HEK293 (cell line): ENCODE measurements around the gene KCNK17.

Experiments
- CTCF ChIA-PET: fragments of 350-600 bp; formaldehyde crosslinking; extraction: SDS; loops from one replicate; lab custom pipeline; 2021; ENCODE audit warnings: antibody characterized with exemption; lab: Yijun Ruan, JAX
- POLR2A ChIA-PET: fragments of 300-600 bp; formaldehyde crosslinking; extraction: SDS; loops from one replicate; lab custom pipeline; 2020; ENCODE audit warnings: antibody characterized with exemption, inconsistent platforms; lab: Yijun Ruan, JAX
- H3K27ac ChIP-seq: fragments of 200-500 bp; sonication (Bioruptor generic); 2 replicates; pipeline ENCODE4 v1.5.1; 2014; ENCODE audit warnings: low read depth, low read length, control low read depth, inconsistent platforms; ENCODE audit errors: extremely low read depth
- H3K36me3 ChIP-seq, 2 experiments: fragments of 200-500 bp in 1 of 2; sonication (Bioruptor generic) in 1 of 2; 1 replicate in 1 of 2; 2 replicates in 1 of 2; pipeline ENCODE4 v1.5.1; 2014 to 2017; ENCODE audit warnings: inconsistent platforms in 2 of 2, low read length in 2 of 2; ENCODE audit not compliant: control insufficient read depth in 2 of 2, insufficient read depth in 1 of 2
- H3K4me1 ChIP-seq: fragments of 200-500 bp; sonication (Bioruptor generic); 2 replicates; pipeline ENCODE4 v1.5.1; 2014; ENCODE audit warnings: mild to moderate bottlenecking, low read length, inconsistent platforms; ENCODE audit not compliant: control insufficient read depth, insufficient read depth
- H3K4me3 ChIP-seq: 2 replicates; pipeline ENCODE4 v1.5.1; 2011; ENCODE audit warnings: low read depth, mild to moderate bottlenecking, control low read depth, low read length, moderate library complexity
- H3K9me3 ChIP-seq: fragments of 200-500 bp; sonication (Bioruptor generic); 2 replicates; pipeline ENCODE4 v1.5.1; 2014; ENCODE audit warnings: low read depth, low read length, inconsistent platforms; ENCODE audit not compliant: control insufficient read depth, insufficient read depth
- BCL11B ChIP-seq: fragments of 450-650 bp; formaldehyde crosslinking; IDR thresholded peaks from 2 replicates; pipeline ENCODE4 v1.5.1; 2016; ENCODE audit warnings: low read depth, missing biosample characterization, missing genetic modification characterization
- KLF16 ChIP-seq: fragments of 450-650 bp; formaldehyde crosslinking; IDR thresholded peaks from 2 replicates; pipeline ENCODE4 v1.5.1; 2017; ENCODE audit warnings: missing biosample characterization, missing genetic modification characterization
- ZBTB17 ChIP-seq: fragments of 450-650 bp; formaldehyde crosslinking; IDR thresholded peaks from 2 replicates; pipeline ENCODE4 v1.5.1; 2016; ENCODE audit warnings: missing biosample characterization, missing genetic modification characterization
- ZNF10 ChIP-seq: fragments of 450-650 bp; formaldehyde crosslinking; IDR thresholded peaks from 2 replicates; pipeline ENCODE4 v1.5.1; 2017; ENCODE audit warnings: missing biosample characterization, missing genetic modification characterization
- ZNF121 ChIP-seq: fragments of 450-650 bp; formaldehyde crosslinking; IDR thresholded peaks from 2 replicates; pipeline ENCODE4 v1.5.1; 2016; ENCODE audit warnings: missing biosample characterization, missing genetic modification characterization
- ZNF133 ChIP-seq: fragments of 450-650 bp; formaldehyde crosslinking; IDR thresholded peaks from 2 replicates; pipeline ENCODE4 v1.5.1; 2016; ENCODE audit warnings: missing biosample characterization, missing genetic modification characterization
- ZNF146 ChIP-seq: fragments of 450-650 bp; formaldehyde crosslinking; IDR thresholded peaks from 2 replicates; pipeline ENCODE4 v1.5.1; 2016; ENCODE audit warnings: missing biosample characterization, missing genetic modification characterization
- ZNF211 ChIP-seq: fragments of 450-650 bp; formaldehyde crosslinking; IDR thresholded peaks from 2 replicates; pipeline ENCODE4 v1.5.1; 2016; ENCODE audit warnings: low read depth, missing biosample characterization, missing genetic modification characterization
- ZNF274 ChIP-seq, 2 experiments: fragments of 200-500 bp in 1 of 2; fragments of 450-650 bp in 1 of 2; sonication (Bioruptor generic) in 1 of 2; formaldehyde crosslinking in 1 of 2; IDR thresholded peaks; 2 replicates each; pipeline versions ENCODE4 v1.5.1 to v1.6.1; 2014 to 2016; ENCODE audit warnings: borderline replicate concordance in 1 of 2, inconsistent platforms in 1 of 2, low read length in 1 of 2, missing biosample characterization in 1 of 2, missing genetic modification characterization in 1 of 2
- ZNF394 ChIP-seq: fragments of 450-650 bp; formaldehyde crosslinking; IDR thresholded peaks from 2 replicates; pipeline ENCODE4 v1.5.1; 2016; ENCODE audit warnings: missing biosample characterization, missing genetic modification characterization, mild to moderate bottlenecking, moderate library complexity, borderline replicate concordance
- ZNF558 ChIP-seq: fragments of 450-650 bp; formaldehyde crosslinking; IDR thresholded peaks from 2 replicates; pipeline ENCODE4 v1.5.1; 2016; ENCODE audit warnings: missing biosample characterization, missing genetic modification characterization
- ZNF623 ChIP-seq: fragments of 450-650 bp; formaldehyde crosslinking; IDR thresholded peaks from 2 replicates; pipeline ENCODE4 v1.5.1; 2016; ENCODE audit warnings: missing biosample characterization, missing genetic modification characterization
- ZNF777 ChIP-seq: fragments of 450-650 bp; formaldehyde crosslinking; IDR thresholded peaks from 2 replicates; pipeline ENCODE4 v1.5.1; 2017; ENCODE audit warnings: missing biosample characterization, missing genetic modification characterization, borderline replicate concordance
- ZSCAN30 ChIP-seq: fragments of 450-650 bp; IDR thresholded peaks from 2 replicates; pipeline ENCODE4 v1.5.1; 2018; ENCODE audit warnings: missing biosample characterization, mild to moderate bottlenecking, missing genetic modification characterization, moderate library complexity
- TF ChIP-seq, protein P1 (sequence below): fragments of 450-650 bp; formaldehyde crosslinking; IDR thresholded peaks from 2 replicates; pipeline ENCODE4 v1.5.1; 2016; ENCODE audit warnings: missing biosample characterization, missing genetic modification characterization
- TF ChIP-seq, protein P2 (sequence below): fragments of 450-650 bp; formaldehyde crosslinking; IDR thresholded peaks from 2 replicates; pipeline ENCODE4 v1.5.1; 2016; ENCODE audit warnings: missing biosample characterization, missing genetic modification characterization
- TF ChIP-seq, protein P3 (sequence below): fragments of 450-650 bp; formaldehyde crosslinking; IDR thresholded peaks from 2 replicates; pipeline ENCODE4 v1.5.1; 2017; ENCODE audit warnings: missing biosample characterization, missing genetic modification characterization
- TF ChIP-seq, protein P4 (sequence below): fragments of 450-650 bp; formaldehyde crosslinking; IDR thresholded peaks from 2 replicates; pipeline ENCODE4 v1.5.1; 2016; ENCODE audit warnings: missing biosample characterization, missing genetic modification characterization
- TF ChIP-seq, protein P5 (sequence below): fragments of 450-650 bp; formaldehyde crosslinking; IDR thresholded peaks from 2 replicates; pipeline ENCODE4 v1.5.1; 2016; ENCODE audit warnings: missing biosample characterization, missing genetic modification characterization

The KCNK17 gene

DNA sequence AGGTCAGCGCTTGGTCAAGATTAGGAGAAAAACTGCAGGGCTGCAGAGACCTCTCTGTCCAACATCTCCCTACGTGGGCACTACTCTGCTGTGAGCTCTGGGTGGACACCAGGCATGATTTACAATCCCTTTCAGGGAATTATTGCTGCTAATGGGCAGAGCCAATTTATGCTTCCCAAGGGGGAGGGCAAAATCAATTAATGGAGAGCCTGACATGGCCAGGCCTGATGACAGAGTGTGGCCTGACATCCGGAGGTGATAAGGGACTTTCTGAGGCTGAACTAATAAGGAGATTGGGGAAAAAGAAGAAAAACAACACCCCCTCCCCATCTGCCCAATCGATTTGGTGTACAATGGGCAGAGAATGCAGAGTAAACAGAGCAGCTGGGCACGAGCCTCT is 13.3 kb upstream of the KCNK17 start (continued):
- TF ChIP-seq, protein P1, sequence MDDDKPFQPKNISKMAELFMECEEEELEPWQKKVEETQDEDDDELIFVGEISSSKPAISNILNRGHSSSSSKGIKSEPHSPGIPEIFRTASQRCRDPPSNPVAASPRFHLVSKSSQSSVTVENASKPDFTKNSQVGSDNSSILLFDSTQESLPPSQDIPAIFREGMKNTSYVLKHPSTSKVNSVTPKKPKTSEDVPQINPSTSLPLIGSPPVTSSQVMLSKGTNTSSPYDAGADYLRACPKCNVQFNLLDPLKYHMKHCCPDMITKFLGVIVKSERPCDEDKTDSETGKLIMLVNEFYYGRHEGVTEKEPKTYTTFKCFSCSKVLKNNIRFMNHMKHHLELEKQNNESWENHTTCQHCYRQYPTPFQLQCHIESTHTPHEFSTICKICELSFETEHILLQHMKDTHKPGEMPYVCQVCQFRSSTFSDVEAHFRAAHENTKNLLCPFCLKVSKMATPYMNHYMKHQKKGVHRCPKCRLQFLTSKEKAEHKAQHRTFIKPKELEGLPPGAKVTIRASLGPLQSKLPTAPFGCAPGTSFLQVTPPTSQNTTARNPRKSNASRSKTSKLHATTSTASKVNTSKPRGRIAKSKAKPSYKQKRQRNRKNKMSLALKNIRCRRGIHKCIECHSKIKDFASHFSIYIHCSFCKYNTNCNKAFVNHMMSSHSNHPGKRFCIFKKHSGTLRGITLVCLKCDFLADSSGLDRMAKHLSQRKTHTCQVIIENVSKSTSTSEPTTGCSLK, result no peak
- TF ChIP-seq ZNF274 (IDR thresholded peaks at IDR 0.05; ENCODE audit: low read length) (no peak), ZNF274 (tag by site-specific recombination; IDR thresholded peaks at IDR 0.05; ENCODE audit: borderline replicate concordance) (no peak), ZNF558 (tag by site-specific recombination) (no peak), ZSCAN30 (no peak), ZBTB17 (no peak), ZNF623 (tag by site-specific recombination) (no peak), ZNF121 (tag by site-specific recombination) (no peak), BCL11B (tag by site-specific recombination) (no peak), ZNF10 (no peak)
- TF ChIP-seq, protein P2, sequence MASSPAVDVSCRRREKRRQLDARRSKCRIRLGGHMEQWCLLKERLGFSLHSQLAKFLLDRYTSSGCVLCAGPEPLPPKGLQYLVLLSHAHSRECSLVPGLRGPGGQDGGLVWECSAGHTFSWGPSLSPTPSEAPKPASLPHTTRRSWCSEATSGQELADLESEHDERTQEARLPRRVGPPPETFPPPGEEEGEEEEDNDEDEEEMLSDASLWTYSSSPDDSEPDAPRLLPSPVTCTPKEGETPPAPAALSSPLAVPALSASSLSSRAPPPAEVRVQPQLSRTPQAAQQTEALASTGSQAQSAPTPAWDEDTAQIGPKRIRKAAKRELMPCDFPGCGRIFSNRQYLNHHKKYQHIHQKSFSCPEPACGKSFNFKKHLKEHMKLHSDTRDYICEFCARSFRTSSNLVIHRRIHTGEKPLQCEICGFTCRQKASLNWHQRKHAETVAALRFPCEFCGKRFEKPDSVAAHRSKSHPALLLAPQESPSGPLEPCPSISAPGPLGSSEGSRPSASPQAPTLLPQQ, result no peak

DNA sequence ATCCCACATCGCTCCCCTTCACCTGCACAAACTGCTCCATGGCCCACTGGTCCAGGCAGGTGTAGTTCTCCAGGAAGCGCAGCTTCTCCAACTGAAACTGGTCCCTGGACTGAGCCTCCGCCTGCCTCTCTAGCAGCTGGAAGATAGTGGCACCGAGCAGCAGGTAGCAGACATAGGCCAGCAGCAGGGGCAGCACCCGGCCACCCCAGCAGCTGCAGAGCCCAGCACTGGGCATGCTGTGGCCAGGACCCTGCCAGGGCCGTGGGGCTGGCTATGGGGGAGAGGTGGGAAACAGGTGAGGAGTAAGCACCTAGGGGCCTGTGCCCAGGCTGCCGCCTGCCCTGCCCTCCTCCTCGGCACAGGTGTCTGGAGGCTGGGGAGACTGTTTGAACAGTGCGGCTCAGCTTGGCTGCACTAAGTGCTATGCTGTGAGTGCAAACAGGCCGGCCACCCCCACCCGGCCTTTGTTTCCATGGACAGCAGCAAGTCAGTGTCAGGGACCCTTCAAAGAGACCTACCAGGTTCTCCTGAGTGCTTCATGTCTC is 8.2 kb upstream of the KCNK17 start, which contains the start of gene KCNK16:
KCNK16 (minus strand) TSS at position 397 of the 545 bp plus-strand sequence; CDS start at position 235, 162 bp downstream.
- no peak within 1 kb of the TSS for H3K4me3 ChIP-seq
- ChIA-PET POLR2A (no interaction called here), CTCF (interaction anchor here (0.6 to 1.9 kb wide), 3 partner anchors 12 to 543 kb away, joined by 3 to 9 read pairs (median 3); no protein-coding TSS in a partner anchor)
- TF ChIP-seq KLF16 (no peak), ZNF211 (no peak), ZNF133 (tag by site-specific recombination) (no peak), ZNF394 (no peak), ZNF146 (tag by site-specific recombination) (no peak), ZNF623 (tag by site-specific recombination) (no peak), ZNF777 (tag by site-specific recombination) (no peak)
- TF ChIP-seq, protein P3, sequence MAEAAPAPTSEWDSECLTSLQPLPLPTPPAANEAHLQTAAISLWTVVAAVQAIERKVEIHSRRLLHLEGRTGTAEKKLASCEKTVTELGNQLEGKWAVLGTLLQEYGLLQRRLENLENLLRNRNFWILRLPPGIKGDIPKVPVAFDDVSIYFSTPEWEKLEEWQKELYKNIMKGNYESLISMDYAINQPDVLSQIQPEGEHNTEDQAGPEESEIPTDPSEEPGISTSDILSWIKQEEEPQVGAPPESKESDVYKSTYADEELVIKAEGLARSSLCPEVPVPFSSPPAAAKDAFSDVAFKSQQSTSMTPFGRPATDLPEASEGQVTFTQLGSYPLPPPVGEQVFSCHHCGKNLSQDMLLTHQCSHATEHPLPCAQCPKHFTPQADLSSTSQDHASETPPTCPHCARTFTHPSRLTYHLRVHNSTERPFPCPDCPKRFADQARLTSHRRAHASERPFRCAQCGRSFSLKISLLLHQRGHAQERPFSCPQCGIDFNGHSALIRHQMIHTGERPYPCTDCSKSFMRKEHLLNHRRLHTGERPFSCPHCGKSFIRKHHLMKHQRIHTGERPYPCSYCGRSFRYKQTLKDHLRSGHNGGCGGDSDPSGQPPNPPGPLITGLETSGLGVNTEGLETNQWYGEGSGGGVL (tag by site-specific recombination), result no peak
- TF ChIP-seq, protein P4, sequence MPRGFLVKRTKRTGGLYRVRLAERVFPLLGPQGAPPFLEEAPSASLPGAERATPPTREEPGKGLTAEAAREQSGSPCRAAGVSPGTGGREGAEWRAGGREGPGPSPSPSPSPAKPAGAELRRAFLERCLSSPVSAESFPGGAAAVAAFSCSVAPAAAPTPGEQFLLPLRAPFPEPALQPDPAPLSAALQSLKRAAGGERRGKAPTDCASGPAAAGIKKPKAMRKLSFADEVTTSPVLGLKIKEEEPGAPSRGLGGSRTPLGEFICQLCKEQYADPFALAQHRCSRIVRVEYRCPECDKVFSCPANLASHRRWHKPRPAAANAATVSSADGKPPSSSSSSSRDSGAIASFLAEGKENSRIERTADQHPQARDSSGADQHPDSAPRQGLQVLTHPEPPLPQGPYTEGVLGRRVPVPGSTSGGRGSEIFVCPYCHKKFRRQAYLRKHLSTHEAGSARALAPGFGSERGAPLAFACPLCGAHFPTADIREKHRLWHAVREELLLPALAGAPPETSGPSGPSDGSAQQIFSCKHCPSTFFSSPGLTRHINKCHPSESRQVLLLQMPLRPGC (tag by site-specific recombination), result no peak
- TF ChIP-seq, protein P5, sequence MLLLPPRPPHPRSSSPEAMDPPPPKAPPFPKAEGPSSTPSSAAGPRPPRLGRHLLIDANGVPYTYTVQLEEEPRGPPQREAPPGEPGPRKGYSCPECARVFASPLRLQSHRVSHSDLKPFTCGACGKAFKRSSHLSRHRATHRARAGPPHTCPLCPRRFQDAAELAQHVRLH (tag by site-specific recombination), result no peak
- no peak within 1 kb of the TSS for H3K27ac ChIP-seq
- no peaks in the 10 kb centered on the region for H3K4me1 ChIP-seq
- H3K9me3 ChIP-seq, result no peaks in the 10 kb centered on the region
- no peaks in the 10 kb centered on the region for H3K36me3 ChIP-seq
